ENCODE results near the gene MLN.

The MLN gene

GRCh38 chr6:33800248-33800969 lies 3.4 kb downstream of the MLN start:
- no peaks in the 10 kb centered on the region for H3K36me3 Mint-ChIP-seq (ENCODE audit: low read depth)
- no peak overlapping the region for H3K27ac Mint-ChIP-seq
- H3K9me3 Mint-ChIP-seq, result no peaks in the 10 kb centered on the region
- H3K4me3 Mint-ChIP-seq, result no peak overlapping the region
- H3K4me1 Mint-ChIP-seq, result peaks cover 38% of the 10 kb centered on the region
- H3K27me3 Mint-ChIP-seq (ENCODE audit: low read depth), result peaks cover 19% of the 10 kb centered on the region
- no peak for TF ChIP-seq CTCF (IDR thresholded peaks at IDR 0.05; ENCODE audit: unreplicated experiment in 3 of 3)

- TF ChIP-seq CTCF (IDR thresholded peaks at IDR 0.05; ENCODE audit: unreplicated experiment in 3 of 3), result no peak
- Mint-ChIP-seq H3K9me3 (no peaks in the 10 kb centered on the region), H3K4me3 (no peak overlapping the region), H3K4me1 (peaks cover 42% of the 10 kb centered on the region), H3K27me3 (ENCODE audit: low read depth) (peaks cover 16% of the 10 kb centered on the region), H3K36me3 (ENCODE audit: low read depth) (no peaks in the 10 kb centered on the region), H3K27ac (no peak overlapping the region)
Observed at GRCh38 chr6:33799454-33800113, 4.2 kb downstream of the MLN start.

GRCh38 chr6:33798343-33798848 lies 5.4 kb downstream of the MLN start:
- H3K27me3 Mint-ChIP-seq (ENCODE audit: low read depth), result peaks cover 12% of the 10 kb centered on the region
- TF ChIP-seq CTCF (IDR thresholded peaks at IDR 0.05; ENCODE audit: unreplicated experiment in 3 of 3), result no peak
- H3K9me3 Mint-ChIP-seq, result no peaks in the 10 kb centered on the region
- no peak overlapping the region for H3K27ac Mint-ChIP-seq
- peaks cover 38% of the 10 kb centered on the region for H3K4me1 Mint-ChIP-seq
- no peak overlapping the region for H3K4me3 Mint-ChIP-seq
- no peaks in the 10 kb centered on the region for H3K36me3 Mint-ChIP-seq (ENCODE audit: low read depth)

GRCh38 chr6:33797626-33798342 lies 6.0 kb downstream of the MLN start:
- no peaks in the 10 kb centered on the region for H3K36me3 Mint-ChIP-seq (ENCODE audit: low read depth)
- peaks cover 39% of the 10 kb centered on the region for H3K4me1 Mint-ChIP-seq
- no peak overlapping the region for H3K4me3 Mint-ChIP-seq
- H3K27me3 Mint-ChIP-seq (ENCODE audit: low read depth), result peaks cover 14% of the 10 kb centered on the region
- H3K27ac Mint-ChIP-seq, result no peak overlapping the region
- H3K9me3 Mint-ChIP-seq, result no peaks in the 10 kb centered on the region
- TF ChIP-seq CTCF (IDR thresholded peaks at IDR 0.05; ENCODE audit: unreplicated experiment in 3 of 3), result no peak

- peaks cover 60% of the 10 kb centered on the region for H3K4me1 Mint-ChIP-seq
- H3K27me3 Mint-ChIP-seq (ENCODE audit: low read depth), result peaks cover 12% of the 10 kb centered on the region
- no peaks in the 10 kb centered on the region for H3K9me3 Mint-ChIP-seq
- no peaks in the 10 kb centered on the region for H3K36me3 Mint-ChIP-seq (ENCODE audit: low read depth)
- no peak for TF ChIP-seq CTCF (IDR thresholded peaks at IDR 0.05; ENCODE audit: unreplicated experiment in 3 of 3)
- H3K4me3 Mint-ChIP-seq, result no peak overlapping the region
- peak overlapping the region in 2 of 3 experiments; percentile 19 to 20 for H3K27ac Mint-ChIP-seq
Observed at GRCh38 chr6:33794910-33795623, 8.7 kb downstream of the MLN start.
